A673 (cell line): ENCODE data around the gene CYP8B1.

Experiments used
- CTCF ChIP-seq: fragments of 300-800, 200-600 bp; sonication (generic); conservative IDR thresholded peaks from 2 replicates; pipeline ENCODE4 v1.5.1; 2017; ENCODE audit warnings: low read depth, mild to moderate bottlenecking, antibody characterized with exemption, low read length, moderate library complexity, mixed read lengths
- EZH2 ChIP-seq: fragments of 200-600 bp; sonication (generic); IDR thresholded peaks from 2 replicates; pipeline ENCODE4 v1.6.1; 2017; ENCODE audit warnings: borderline replicate concordance, low read depth, mild to moderate bottlenecking, mixed read lengths, antibody characterized with exemption, low read length; ENCODE audit not compliant: poor library complexity, severe bottlenecking

DNA sequence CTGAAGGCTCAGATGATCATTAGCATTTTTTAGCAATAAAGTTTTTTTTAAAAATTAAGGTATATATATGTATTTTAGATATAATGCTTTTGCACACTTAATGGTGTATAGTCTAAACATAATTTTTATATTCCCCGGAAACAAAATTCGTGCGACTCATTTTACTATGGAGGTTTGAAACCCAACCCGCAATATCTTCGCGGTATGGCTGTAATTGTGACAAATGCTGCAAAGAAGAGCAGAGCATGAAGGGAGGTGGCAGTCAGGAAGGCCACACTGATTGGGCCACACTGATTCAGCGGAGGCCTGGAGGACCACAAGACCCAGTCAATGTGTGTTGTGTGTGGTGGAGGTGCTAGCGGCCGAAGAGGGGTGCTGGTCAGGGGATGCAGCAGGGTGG, 4.5 kb upstream of the CYP8B1 start:
- no peak for TF ChIP-seq CTCF
- no peak for TF ChIP-seq EZH2
